H1 (cell line): ENCODE data around the gene ABCG1. TPM values are rescaled to one million over a fixed set of nuclear protein-coding genes. Genes with fewer than 3 reads are reported as not detected.
A peak's percentile ranks its signal among the peaks of the same experiment; 100 is the strongest.

Experiments
- ASH2L ChIP-seq: fragments of 200-600, 300-600 bp; sonication (generic); IDR thresholded peaks from one replicate; pipeline ENCODE4 v1.7.1; 2017; ENCODE audit warnings: low read length
- CBX8 ChIP-seq: fragments of 300-800, 300-1000 bp; sonication (generic); IDR thresholded peaks from 2 replicates; pipeline ENCODE4 v1.7.1; 2016; ENCODE audit warnings: low read depth, low read length, borderline replicate concordance
- CHD1 ChIP-seq: IDR thresholded peaks from 2 replicates; pipeline ENCODE4 v1.6.1; 2012; ENCODE audit warnings: low read depth, low read length, improper control_type of control experiment
- CTBP2 ChIP-seq: IDR thresholded peaks from 2 replicates; pipeline ENCODE4 v1.7.0; 2011; ENCODE audit warnings: borderline replicate concordance, mild to moderate bottlenecking, moderate library complexity, mixed read lengths, low read length; ENCODE audit not compliant: insufficient read depth, insufficient read length
- FOSL1 ChIP-seq: IDR thresholded peaks from 2 replicates; pipeline ENCODE4 v1.6.1; 2011; ENCODE audit warnings: mild to moderate bottlenecking, low read depth, low read length, moderate library complexity; ENCODE audit not compliant: insufficient read depth
- GTF2F1 ChIP-seq: IDR thresholded peaks from 2 replicates; pipeline ENCODE4 v1.6.1; 2012; ENCODE audit warnings: low read depth, low read length, improper control_type of control experiment, borderline replicate concordance
- JUN ChIP-seq: IDR thresholded peaks from 2 replicates; pipeline ENCODE4 v1.6.1; 2011; ENCODE audit warnings: low read depth, mild to moderate bottlenecking, improper control_type of control experiment, low read length
- JUND ChIP-seq: IDR thresholded peaks from 2 replicates; pipeline ENCODE4 v1.6.1; 2011; ENCODE audit warnings: mild to moderate bottlenecking, improper control_type of control experiment, low read length
- KDM4A ChIP-seq: IDR thresholded peaks from one replicate; pipeline ENCODE4 v1.7.1; 2012; ENCODE audit warnings: low read depth, mild to moderate bottlenecking, moderate library complexity, low read length, inconsistent platforms; ENCODE audit not compliant: severe bottlenecking
- MAX ChIP-seq: IDR thresholded peaks from 2 replicates; pipeline ENCODE4 v1.6.1; 2012; ENCODE audit warnings: inconsistent platforms
- PHF8 ChIP-seq: fragments of 200-600 bp; sonication (generic); conservative IDR thresholded peaks from 2 replicates; pipeline ENCODE4 v1.7.1; 2012; ENCODE audit warnings: low read depth, mild to moderate bottlenecking, inconsistent platforms, low read length, moderate library complexity
- POLR2A ChIP-seq, 2 experiments: IDR thresholded peaks; 1 replicate in 1 of 2; 2 replicates in 1 of 2; pipeline ENCODE4 v1.6.1; 2011; ENCODE audit warnings: low read depth in 2 of 2, low read length in 2 of 2, mild to moderate bottlenecking in 2 of 2; ENCODE audit errors: control extremely low read depth in 1 of 2
- POU5F1 ChIP-seq: IDR thresholded peaks from 2 replicates; pipeline ENCODE4 v1.6.1; 2011; ENCODE audit warnings: low read depth, mild to moderate bottlenecking, low read length, moderate library complexity
- RXRA ChIP-seq: IDR thresholded peaks from 2 replicates; pipeline ENCODE4 v1.6.1; 2011; ENCODE audit warnings: low read depth, mild to moderate bottlenecking, low read length, moderate library complexity; ENCODE audit not compliant: insufficient read depth
- SP1 ChIP-seq: IDR thresholded peaks from 2 replicates; pipeline ENCODE4 v1.6.1; 2011; ENCODE audit warnings: low read depth, low read length
- SUZ12 ChIP-seq: fragments of 200-600 bp; sonication (generic); IDR thresholded peaks from 2 replicates; pipeline ENCODE4 v1.6.1; 2012; ENCODE audit warnings: mild to moderate bottlenecking, inconsistent platforms, low read length, moderate library complexity, mixed read lengths
- TAF1 ChIP-seq: IDR thresholded peaks from 2 replicates; pipeline ENCODE4 v1.6.1; 2011; ENCODE audit warnings: mild to moderate bottlenecking, low read depth, low read length
- polyA plus RNA-seq, 7 experiments: library from polyadenylated mRNA; depleted of rRNA in 3 of 7; stranded (reverse) in 5 of 7; unstranded in 2 of 7; fragments of >200 nt in 5 of 7; fragments of 200-250 nt in 2 of 7; gene quantifications; 1 replicate in 5 of 7; 2 replicates in 1 of 7; 4 replicates in 1 of 7; pipeline versions ENCODE4 v1.2.1 to v1.2.3, GENCODE V29; 2011 to 2013; ENCODE audit warnings: missing spikeins in 2 of 7, mixed read lengths in 2 of 7
- total RNA-seq: library from RNA; stranded (reverse); fragmentation: NEBNext Ultra II Directional; extraction: Animal tissue kit (Norgen Biotek cat#: 25700); gene quantifications from 2 replicates; pipeline ENCODE4 v1.2.1, GENCODE V29; 2021
- TF ChIP-seq, protein P1 (sequence below): IDR thresholded peaks from 2 replicates; pipeline ENCODE4 v1.6.1; 2012; ENCODE audit warnings: low read length, inconsistent platforms

ABCG1 gene
- total and polyA plus RNA-seq, 2 of the 8 experiments (the other 6 are each of a cell fraction or from before 2014, with no cell fraction given) = 2.1 to 4.0 TPM

DNA sequence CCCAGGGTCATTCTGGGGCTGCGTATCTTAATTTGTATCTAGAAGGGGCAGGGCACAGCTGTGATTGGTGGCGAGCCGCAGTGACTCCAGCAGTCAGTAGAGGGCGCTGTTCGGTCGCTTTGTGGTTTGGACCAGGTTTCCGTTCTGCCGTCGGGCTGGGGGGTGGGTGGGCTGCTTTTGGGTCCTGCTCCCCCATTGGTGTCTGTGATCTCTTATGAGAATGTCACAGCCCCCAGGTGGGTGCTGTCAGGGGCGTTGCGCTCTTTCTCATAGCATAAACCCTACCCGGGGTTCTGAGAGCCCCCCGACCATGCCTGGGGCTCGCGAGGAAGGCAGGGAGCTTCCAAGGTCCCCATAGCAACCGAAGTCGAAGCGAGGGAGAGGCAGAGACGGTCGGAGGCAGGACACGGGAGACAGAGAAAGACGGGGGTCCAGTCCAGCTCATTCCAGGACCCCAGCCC is 90.8 kb downstream of the ABCG1 start (continued):
- no peak for TF ChIP-seq CBX8
- TF ChIP-seq CHD1 = no peak
- TF ChIP-seq FOSL1 = no peak
- no peak for TF ChIP-seq ASH2L
- TF ChIP-seq MAX = 0 out of 2 replicates have a peak, but pooled peaks have one; percentile 24
- TF ChIP-seq POU5F1 = no peak
- TF ChIP-seq PHF8 = no peak
- no peak for TF ChIP-seq SUZ12
- TF ChIP-seq TAF1 = no peak
- no peak for TF ChIP-seq POLR2A (IDR thresholded peaks at IDR 0.05; ENCODE audit: control extremely low read depth in 1 of 2, low read depth in 2 of 2, low read length in 2 of 2)
- TF ChIP-seq CTBP2 = no peak
- TF ChIP-seq RXRA = no peak
- TF ChIP-seq, protein P1, sequence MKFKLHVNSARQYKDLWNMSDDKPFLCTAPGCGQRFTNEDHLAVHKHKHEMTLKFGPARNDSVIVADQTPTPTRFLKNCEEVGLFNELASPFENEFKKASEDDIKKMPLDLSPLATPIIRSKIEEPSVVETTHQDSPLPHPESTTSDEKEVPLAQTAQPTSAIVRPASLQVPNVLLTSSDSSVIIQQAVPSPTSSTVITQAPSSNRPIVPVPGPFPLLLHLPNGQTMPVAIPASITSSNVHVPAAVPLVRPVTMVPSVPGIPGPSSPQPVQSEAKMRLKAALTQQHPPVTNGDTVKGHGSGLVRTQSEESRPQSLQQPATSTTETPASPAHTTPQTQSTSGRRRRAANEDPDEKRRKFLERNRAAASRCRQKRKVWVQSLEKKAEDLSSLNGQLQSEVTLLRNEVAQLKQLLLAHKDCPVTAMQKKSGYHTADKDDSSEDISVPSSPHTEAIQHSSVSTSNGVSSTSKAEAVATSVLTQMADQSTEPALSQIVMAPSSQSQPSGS = no peak
- no peak for TF ChIP-seq JUND
- TF ChIP-seq GTF2F1 = no peak
- TF ChIP-seq KDM4A = no peak
- no peak for TF ChIP-seq SP1
- no peak for TF ChIP-seq JUN
